ENCODE data around the gene ZNF687.

DNA sequence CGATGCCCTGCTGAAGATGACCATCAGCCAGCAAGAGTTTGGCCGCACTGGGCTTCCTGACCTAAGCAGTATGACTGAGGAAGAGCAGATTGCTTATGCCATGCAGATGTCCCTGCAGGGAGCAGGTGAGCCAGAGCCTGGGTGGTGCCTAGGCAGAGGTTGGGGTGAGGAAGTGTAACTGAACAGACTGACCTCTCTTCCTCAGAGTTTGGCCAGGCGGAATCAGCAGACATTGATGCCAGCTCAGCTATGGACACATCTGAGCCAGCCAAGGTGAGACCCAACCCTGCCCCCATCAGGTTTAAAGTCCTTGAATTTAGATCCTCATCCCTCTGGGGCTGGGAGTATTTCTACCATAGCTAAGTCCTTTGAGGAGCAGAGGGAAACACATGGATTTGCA, 15.8 kb upstream of the ZNF687 start:
- TF ChIP-seq, protein P1, sequence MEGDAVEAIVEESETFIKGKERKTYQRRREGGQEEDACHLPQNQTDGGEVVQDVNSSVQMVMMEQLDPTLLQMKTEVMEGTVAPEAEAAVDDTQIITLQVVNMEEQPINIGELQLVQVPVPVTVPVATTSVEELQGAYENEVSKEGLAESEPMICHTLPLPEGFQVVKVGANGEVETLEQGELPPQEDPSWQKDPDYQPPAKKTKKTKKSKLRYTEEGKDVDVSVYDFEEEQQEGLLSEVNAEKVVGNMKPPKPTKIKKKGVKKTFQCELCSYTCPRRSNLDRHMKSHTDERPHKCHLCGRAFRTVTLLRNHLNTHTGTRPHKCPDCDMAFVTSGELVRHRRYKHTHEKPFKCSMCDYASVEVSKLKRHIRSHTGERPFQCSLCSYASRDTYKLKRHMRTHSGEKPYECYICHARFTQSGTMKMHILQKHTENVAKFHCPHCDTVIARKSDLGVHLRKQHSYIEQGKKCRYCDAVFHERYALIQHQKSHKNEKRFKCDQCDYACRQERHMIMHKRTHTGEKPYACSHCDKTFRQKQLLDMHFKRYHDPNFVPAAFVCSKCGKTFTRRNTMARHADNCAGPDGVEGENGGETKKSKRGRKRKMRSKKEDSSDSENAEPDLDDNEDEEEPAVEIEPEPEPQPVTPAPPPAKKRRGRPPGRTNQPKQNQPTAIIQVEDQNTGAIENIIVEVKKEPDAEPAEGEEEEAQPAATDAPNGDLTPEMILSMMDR (IDR thresholded peaks at IDR 0.05): no peak
- TF ChIP-seq POLR2A (IDR thresholded peaks at IDR 0.05) (no peak), EP300 (IDR thresholded peaks at IDR 0.05) (no peak)
